DND-41 (cell line): ENCODE results near the gene GLIPR2.

Experiments used
- CTCF ChIP-seq: IDR thresholded peaks from 2 replicates; pipeline ENCODE4 v1.5.1; 2012; ENCODE audit warnings: borderline replicate concordance, low read length, moderate library complexity, mild to moderate bottlenecking; ENCODE audit not compliant: poor library complexity, severe bottlenecking; ENCODE audit errors: extremely low read depth
- EZH2 ChIP-seq: IDR thresholded peaks from 3 replicates; pipeline ENCODE4 v1.6.1; 2012; ENCODE audit warnings: borderline replicate concordance, low read depth, mild to moderate bottlenecking, moderate library complexity, low read length, inconsistent platforms; ENCODE audit not compliant: severe bottlenecking

- TF ChIP-seq CTCF = no peak
- no peak for TF ChIP-seq EZH2
Observed at GRCh38 chr9:36191686-36192085, 55.2 kb downstream of the GLIPR2 start.
